ENCODE measurements around the gene FAM241B. TPM values are rescaled to one million over a fixed set of nuclear protein-coding genes. Genes with fewer than 3 reads are reported as not detected.

FAM241B gene
- total RNA-seq, 1 experiment from 2014 or later: 24.4 TPM

GRCh38 chr10:69648461-69648860 lies 18.4 kb downstream of the FAM241B start (continued):
- TF ChIP-seq CTCF (IDR thresholded peaks at IDR 0.05) (no peak), CDX4 (CRISPR knock-in tag; IDR thresholded peaks at IDR 0.05; ENCODE audit: borderline replicate concordance) (no peak), ZBTB43 (CRISPR knock-in tag; IDR thresholded peaks at IDR 0.05) (no peak), ATF1 (CRISPR knock-in tag; IDR thresholded peaks at IDR 0.05) (no peak), STAT6 (CRISPR knock-in tag; conservative IDR thresholded peaks at IDR 0.05; ENCODE audit: low read depth) (no peak), FOXP4 (CRISPR knock-in tag; IDR thresholded peaks at IDR 0.05) (no peak)

GRCh38 chr10:69649786-69650550 lies 19.9 kb downstream of the FAM241B start:
- H3K4me1 Mint-ChIP-seq: peaks cover 50% of the 10 kb centered on the region
- no peak for TF ChIP-seq ZBTB43 (CRISPR knock-in tag; IDR thresholded peaks at IDR 0.05)
- 0 out of 2 replicates have a peak, but pooled peaks have one; percentile 26 for TF ChIP-seq FOXK1 (CRISPR knock-in tag; IDR thresholded peaks at IDR 0.05)
- peak; percentile 66 for ATAC-seq
- no peak overlapping the region for H3K27ac Mint-ChIP-seq
- ChIA-PET CTCF (interaction anchor here (0.9 to 17.6 kb wide), 13 partner anchors 9 to 308 kb away, joined by 3 to 256 read pairs (median 6); no protein-coding TSS in a partner anchor), POLR2A (no interaction called here)
- no peak overlapping the region for H3K4me3 Mint-ChIP-seq
- H3K9me3 Mint-ChIP-seq: no peaks in the 10 kb centered on the region
- DNase-seq (ENCODE audit: low spot score): peak; percentile 43
- no peaks in the 10 kb centered on the region for H3K36me3 Mint-ChIP-seq
- no peaks in the 10 kb centered on the region for H3K27me3 Mint-ChIP-seq (ENCODE audit: low read depth)

- no peak for ATAC-seq
- no peaks in the 10 kb centered on the region for H3K27me3 Mint-ChIP-seq (ENCODE audit: low read depth)
- DNase-seq (ENCODE audit: low spot score): no peak
- H3K36me3 Mint-ChIP-seq: no peaks in the 10 kb centered on the region
- no peak overlapping the region for H3K4me3 Mint-ChIP-seq
- no peaks in the 10 kb centered on the region for H3K9me3 Mint-ChIP-seq
- CTCF ChIA-PET: interaction anchor here (0.6 to 17.6 kb wide), 13 partner anchors 9 to 307 kb away, joined by 3 to 256 read pairs (median 6); no protein-coding TSS in a partner anchor
- H3K27ac Mint-ChIP-seq: no peak overlapping the region
- H3K4me1 Mint-ChIP-seq: peaks cover 50% of the 10 kb centered on the region
- POLR2A ChIA-PET: no interaction called here
- TF ChIP-seq MAX (CRISPR knock-in tag; IDR thresholded peaks at IDR 0.05): no peak
- TF ChIP-seq SMAD3 (CRISPR knock-in tag; IDR thresholded peaks at IDR 0.05; ENCODE audit: borderline replicate concordance): no peak
- TF ChIP-seq ZNF425 (CRISPR knock-in tag; conservative IDR thresholded peaks at IDR 0.05): no peak
- TF ChIP-seq ZNF317 (CRISPR knock-in tag; IDR thresholded peaks at IDR 0.05; ENCODE audit: borderline replicate concordance, low read depth): no peak
- TF ChIP-seq ZNF416 (CRISPR knock-in tag; IDR thresholded peaks at IDR 0.05): no peak
- TF ChIP-seq ZNF219 (CRISPR knock-in tag; IDR thresholded peaks at IDR 0.05; ENCODE audit: borderline replicate concordance): no peak
- no peak for TF ChIP-seq ZNF671 (CRISPR knock-in tag; IDR thresholded peaks at IDR 0.05)
- TF ChIP-seq NR2C2 (CRISPR knock-in tag; IDR thresholded peaks at IDR 0.05): no peak
- TF ChIP-seq TP53 (CRISPR knock-in tag; IDR thresholded peaks at IDR 0.05): no peak
These were observed 20.7 kb downstream of the FAM241B start for GRCh38 chr10:69650589-69651261.

All from WTC11 (cell line).